Measurements from ENCODE around the gene GNAI1. TPM values are rescaled to one million over a fixed set of nuclear protein-coding genes. Genes with fewer than 3 reads are reported as not detected.

The GNAI1 gene
- total RNA-seq, 1 experiment from 2014 or later = 54.4 TPM

DNA sequence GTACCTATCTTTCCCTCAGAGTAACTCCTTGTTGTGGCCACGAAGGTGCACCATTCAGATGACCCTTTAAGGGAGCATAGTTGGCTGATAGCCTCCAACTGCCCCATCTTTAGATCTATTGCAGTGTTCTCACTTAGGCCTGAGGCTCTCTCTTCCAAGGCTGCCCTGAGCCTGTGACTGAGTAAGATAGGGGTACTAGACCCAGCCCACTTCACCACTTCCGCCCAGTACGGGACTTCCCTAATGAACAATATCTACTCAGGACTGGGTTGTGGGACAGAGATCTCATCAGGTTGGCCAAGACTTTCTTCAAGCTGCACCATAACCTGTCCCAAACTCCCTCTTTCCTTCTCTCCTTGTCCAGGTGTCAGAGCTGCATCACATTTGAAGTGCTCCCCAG, 5.7 kb upstream of the GNAI1 start:
- DNase-seq (ENCODE audit: low read depth) = no peak
- in situ Hi-C loops (cut with HindIII; ENCODE audit: low pct_unique_long_range_greater_than_20kb, low sequenced_read_pairs) = no loop called here

DNA sequence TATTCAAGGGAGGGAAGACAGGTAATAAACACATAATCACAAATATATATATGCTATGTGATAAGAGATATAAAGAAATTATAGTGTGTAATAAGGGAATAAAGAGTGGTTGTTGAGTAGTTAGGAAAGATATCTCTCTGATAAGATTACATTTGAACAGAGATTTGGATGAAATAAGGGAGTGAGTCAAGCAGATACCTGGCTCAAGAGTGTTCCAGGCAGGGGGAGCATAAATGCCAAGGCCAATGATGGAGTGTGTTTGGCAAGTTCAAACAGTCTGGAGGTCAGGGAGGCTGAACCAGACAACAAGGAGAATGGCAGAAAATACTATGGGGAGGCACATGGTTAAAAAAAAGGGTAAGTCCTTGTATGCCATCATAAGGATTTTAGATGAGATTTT, 4.8 kb upstream of the GNAI1 start:
- in situ Hi-C loops (cut with HindIII; ENCODE audit: low pct_unique_long_range_greater_than_20kb, low sequenced_read_pairs) = no loop called here
- no peak for DNase-seq (ENCODE audit: low read depth)

DNA sequence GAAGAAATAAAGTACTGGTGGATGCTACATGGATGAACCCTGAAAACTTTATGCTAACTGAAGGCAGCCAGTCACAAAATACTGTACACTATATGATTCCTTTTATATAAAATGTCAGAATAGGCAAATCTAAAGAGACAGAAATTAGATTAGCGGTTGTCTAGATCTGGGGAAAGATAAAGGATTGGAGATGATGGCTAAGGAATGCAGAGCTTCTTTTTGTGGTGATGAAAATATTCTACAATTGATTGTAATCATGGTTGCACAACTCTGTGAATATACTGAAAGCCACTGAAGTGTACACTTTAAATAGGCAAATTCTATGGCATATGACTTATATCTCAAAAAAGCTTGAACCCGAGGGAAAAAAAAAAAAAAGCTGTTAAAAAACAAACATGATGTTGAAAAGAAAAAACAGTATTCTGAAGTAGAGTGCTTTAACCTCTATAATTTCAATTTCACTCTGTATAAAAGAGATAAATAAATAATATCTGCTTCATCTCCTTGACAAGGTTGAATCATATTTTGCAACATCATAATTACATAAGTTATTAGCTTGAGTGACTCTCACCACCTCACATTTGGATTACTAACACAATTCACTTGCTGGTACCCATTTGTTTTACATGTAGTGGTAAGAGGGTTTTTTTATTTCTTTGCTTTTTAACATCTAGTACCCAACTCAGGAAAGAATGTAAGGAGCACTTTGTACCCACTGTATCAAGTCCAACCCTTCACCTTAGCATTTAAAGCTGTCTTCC, 2.8 kb upstream of the GNAI1 start:
- in situ Hi-C loops (cut with HindIII; ENCODE audit: low pct_unique_long_range_greater_than_20kb, low sequenced_read_pairs) = no loop called here
- no peak for DNase-seq (ENCODE audit: low read depth)

DNA sequence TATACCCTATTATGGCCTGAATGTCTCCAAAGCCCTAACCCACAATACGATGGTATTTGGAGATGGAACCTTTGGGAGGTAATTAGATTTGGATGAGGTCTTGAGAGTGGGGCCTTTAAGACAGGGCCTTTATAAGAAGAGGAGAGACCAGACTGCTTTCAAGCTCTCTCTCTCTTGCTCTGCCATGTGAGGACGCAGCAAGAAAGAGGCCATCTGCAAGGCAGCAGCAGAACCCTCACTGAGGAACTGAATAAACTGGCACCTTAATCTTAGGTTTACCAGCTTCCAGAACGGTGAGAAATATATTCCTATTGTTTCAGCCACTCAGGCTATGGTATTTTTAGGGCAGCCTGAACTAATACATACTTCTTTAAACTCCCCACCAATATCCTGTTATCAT, 2.0 kb upstream of the GNAI1 start:
- no peak for DNase-seq (ENCODE audit: low read depth)
- in situ Hi-C loops (cut with HindIII; ENCODE audit: low pct_unique_long_range_greater_than_20kb, low sequenced_read_pairs) = no loop called here

DNA sequence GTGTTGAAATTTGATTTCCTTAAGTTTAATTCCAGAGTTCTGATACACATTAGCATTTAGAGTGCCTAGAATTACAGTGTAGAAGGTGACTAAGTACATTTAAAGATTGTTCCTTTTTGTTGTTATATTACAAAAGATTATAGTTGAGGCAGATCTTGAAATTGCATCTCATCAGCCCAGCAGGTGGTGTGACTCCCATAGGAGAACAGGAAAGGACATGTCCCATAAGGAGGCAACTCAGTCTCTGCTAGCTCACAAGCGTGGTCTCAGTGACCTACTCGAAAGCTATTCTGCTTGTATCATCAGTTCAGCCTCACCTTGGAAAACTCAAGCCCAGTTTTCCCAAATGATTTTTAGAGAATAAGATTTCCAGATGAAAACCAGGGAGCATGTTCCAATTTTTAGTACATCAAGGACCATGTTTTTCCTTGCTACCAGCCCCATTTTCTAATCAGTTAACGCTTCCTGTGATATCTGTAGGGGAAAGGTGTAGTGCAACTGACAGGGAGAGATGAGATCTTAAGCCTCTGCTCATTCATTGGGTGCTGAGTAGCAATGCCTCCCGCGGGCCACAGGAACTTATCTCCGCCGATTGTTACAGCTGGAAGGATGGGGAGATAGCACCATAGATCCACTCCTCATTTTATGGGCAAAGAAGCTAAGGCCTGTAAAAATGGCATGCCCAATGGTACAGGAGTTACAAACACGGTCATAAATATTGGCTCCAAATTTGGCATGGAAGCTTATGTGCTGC, 1.1 kb upstream of the GNAI1 start:
- DNase-seq (ENCODE audit: low read depth) = peak; percentile 19
- in situ Hi-C loops (cut with HindIII; ENCODE audit: low pct_unique_long_range_greater_than_20kb, low sequenced_read_pairs) = no loop called here

DNA sequence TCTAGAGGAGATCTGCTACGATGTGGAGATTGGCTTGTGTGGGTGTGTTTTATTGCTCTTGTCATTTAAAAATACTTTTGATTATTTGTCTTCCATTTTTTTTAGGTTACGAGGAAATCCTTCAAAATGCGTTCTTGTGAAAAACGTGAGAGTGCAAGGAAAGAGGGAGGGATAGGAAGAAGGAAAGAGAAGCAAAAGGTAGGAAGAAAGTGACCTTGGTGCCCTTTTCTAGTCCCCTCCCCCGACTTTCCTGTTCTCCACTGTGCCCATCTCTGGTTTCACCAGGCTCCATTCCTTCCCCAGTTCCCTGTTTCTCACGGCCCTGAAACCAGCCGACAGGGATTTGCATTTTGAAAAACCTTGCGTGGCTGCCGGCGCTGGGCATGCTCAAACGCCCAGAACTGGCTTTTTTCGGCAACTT, 506 bp upstream of the GNAI1 start:
- DNase-seq (ENCODE audit: low read depth) = no peak
- in situ Hi-C loops (cut with HindIII; ENCODE audit: low pct_unique_long_range_greater_than_20kb, low sequenced_read_pairs) = no loop called here

DNA sequence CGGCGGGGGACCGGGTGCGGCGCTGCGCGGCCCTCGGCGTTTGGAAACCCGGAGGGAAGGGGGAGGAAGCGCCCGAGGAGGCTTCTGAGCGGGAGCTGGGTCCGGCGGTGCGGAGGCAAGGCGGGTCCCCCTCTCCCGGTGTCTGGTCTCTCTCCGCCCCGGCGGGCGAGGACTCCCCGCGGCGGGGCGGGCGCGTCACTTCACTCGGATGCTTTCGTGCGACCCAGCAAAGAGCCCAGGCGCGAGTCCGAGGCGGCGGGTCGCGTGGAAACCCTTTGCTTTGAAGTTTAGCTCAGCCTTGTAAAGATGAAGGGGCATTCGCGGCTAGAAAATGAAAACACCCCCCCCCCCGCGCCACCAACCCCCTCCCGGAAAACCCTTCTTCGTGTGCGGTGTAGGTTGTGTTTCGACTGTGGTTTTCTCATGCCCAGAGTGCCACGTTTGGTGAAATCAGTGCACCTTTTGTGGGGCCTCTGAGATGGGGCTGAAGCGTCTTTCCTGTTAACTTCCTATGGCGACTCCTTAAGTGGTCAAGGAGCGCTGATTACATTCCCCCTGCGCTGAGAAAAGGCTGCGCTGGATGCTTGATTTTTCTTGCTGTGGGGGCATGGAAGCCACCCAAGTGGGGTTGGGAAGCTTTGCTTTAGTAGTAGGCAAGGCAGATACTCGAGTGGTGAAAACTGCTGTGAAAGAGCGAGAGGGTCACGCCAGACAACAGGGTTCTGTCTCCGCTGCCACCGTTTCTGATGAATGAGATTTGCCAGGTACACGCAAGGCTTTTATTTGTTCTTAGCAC, 876 bp downstream of the GNAI1 start:
- DNase-seq (ENCODE audit: low read depth) = peak; percentile 30
- in situ Hi-C loops (cut with HindIII; ENCODE audit: low pct_unique_long_range_greater_than_20kb, low sequenced_read_pairs) = no loop called here

DNA sequence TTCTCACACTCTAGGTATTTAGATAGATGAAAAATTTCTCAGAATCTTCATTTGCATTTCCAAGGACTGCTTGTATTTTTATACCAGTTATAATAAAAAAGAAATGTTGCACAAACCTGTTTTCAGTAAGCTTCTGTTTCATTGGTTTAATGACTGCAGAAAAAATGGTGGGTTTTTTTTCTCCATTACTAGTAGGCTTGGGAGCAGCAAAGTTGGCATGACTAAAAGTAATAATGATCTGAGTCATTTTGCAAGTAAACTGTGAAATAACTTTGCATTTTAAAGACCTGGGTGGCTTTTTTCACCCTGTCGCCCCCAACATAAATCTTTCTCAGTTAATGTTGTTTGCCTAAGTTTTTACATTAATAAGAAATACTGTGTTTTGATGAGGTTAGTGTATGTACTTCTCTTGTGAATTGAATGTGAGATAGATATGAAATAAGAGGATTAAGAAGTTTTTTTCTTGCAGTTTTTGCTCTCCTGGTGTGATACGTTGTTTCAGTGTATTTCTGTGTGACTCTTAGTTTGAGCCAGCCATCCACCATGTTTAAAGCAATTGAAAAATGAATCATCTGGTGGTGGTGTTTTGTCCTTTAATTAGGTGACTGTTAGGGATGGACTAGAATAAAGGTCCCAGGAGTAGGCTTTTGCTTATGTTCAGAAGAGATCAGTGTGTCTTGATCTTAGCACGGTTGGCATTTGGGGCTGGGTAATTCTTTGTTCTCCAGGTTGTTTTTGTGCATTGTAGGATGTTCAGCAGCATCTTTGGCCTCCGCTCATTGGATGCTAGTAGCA, 1.8 kb downstream of the GNAI1 start:
- peak; percentile 27 for DNase-seq (ENCODE audit: low read depth)
- in situ Hi-C loops (cut with HindIII; ENCODE audit: low pct_unique_long_range_greater_than_20kb, low sequenced_read_pairs) = no loop called here

DNA sequence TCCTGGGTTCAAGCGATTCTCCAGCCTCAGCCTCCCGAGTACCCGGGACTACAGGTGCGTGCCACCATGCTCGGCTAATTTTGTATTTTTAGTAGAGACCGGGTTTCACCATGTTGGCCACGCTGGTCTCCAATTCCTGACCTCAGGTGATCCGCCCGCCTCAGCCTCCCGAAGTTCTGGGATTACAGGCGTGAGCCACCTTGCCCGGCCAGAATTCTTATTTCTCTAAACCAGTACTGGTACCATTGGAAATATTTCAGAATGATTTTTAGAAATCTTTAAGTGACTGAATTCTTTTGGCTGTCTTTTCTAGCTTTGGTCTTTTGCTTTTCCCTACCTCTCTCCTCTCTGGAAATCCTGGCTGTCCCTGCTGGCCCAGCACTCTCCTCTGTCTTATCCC, 2.8 kb downstream of the GNAI1 start:
- DNase-seq (ENCODE audit: low read depth) = peak; percentile 3
- in situ Hi-C loops (cut with HindIII; ENCODE audit: low pct_unique_long_range_greater_than_20kb, low sequenced_read_pairs) = no loop called here

DNA sequence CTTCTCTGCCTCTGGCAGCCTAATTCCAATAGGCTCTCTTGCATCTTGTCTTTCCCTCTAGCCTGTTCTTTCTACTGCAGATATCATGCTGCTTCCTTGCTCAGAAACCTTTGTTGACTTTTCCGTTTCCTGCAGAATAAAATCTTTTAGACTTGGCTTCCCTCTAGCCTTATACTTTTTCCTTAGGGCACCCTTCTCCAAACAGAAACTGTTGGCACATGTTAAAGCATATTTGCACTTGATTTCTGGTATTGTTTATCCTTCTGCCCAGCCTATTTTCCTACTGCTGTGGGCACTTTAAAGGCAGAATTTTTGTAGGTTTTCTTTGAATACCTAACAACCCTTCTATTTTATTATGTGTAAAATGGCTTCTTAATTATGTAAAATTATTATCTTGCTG, 4.6 kb downstream of the GNAI1 start:
- in situ Hi-C loops (cut with HindIII; ENCODE audit: low pct_unique_long_range_greater_than_20kb, low sequenced_read_pairs) = no loop called here
- DNase-seq (ENCODE audit: low read depth) = peak; percentile 2

DNA sequence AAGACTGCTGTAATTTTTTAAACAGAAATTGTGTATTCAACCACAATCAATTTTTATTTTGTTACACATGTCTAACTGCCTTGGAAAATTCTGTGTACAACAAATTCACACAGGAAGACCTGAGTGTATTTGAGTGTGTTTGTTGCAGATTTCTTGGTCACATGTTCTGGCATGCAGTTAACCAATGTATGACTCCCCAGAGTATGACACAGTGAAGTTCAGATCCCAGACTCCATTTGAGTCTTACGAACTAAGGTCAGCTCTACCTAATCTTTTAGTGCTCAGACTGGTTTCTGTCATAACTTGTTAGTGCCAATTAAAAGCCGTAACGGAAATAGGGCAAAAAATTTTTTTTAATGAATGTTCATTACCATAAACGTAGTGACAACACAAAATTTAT, 5.8 kb downstream of the GNAI1 start:
- in situ Hi-C loops (cut with HindIII; ENCODE audit: low pct_unique_long_range_greater_than_20kb, low sequenced_read_pairs) = no loop called here
- no peak for DNase-seq (ENCODE audit: low read depth)

DNA sequence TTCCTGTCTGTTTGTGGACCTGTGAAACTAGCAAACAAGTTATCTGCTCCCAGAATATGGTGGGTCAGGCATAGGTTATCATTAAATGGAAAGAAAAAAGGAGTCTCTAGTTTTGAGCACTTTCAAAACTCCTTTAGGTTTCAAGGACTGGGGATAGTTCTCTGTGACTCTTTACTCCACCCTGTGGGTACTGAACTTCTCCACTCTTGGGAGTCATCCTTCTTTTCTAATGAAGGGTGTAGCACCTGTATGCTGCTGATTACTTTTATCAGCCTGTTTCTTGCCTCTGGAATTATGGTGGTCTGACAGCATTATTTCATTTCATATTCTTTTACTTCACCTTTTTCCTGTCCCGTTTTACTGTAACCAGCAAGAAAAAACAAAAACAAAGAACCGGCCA, 6.7 kb downstream of the GNAI1 start:
- no peak for DNase-seq (ENCODE audit: low read depth)
- in situ Hi-C loops (cut with HindIII; ENCODE audit: low pct_unique_long_range_greater_than_20kb, low sequenced_read_pairs) = no loop called here

DNA sequence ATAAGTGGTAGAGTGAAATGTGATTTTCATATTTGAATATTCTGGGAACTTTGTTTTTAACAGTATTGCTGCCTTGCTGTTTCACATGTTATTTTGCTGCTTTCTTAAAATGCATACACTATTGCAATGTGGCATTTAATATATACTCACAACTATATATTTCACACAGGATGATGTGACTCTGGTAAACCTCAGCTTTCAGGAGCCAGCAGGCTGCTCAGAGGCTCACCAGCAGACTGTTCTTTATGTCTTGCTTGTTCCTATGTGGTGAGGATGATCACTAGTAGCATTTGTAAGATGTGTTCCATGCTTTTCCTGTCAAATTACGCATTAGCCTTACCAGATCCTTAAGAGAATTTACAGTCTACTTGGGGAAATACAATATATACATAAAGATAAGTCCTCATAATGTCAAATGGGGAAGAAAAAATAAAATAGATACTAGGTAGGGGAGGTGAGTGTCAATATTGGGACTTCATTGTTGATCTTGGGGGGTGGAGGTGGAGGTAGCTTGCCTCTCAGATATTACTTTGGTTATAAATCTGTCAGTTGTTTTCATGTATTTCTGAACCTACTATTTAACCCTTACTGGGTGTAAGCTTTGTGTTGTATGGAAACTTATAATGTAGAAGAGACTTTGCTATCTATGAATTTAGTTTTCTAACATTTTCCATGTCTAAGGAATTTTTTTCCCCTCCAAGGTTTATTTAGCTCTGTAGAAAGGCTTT, 8.4 kb downstream of the GNAI1 start:
- in situ Hi-C loops (cut with HindIII; ENCODE audit: low pct_unique_long_range_greater_than_20kb, low sequenced_read_pairs) = no loop called here

DNA sequence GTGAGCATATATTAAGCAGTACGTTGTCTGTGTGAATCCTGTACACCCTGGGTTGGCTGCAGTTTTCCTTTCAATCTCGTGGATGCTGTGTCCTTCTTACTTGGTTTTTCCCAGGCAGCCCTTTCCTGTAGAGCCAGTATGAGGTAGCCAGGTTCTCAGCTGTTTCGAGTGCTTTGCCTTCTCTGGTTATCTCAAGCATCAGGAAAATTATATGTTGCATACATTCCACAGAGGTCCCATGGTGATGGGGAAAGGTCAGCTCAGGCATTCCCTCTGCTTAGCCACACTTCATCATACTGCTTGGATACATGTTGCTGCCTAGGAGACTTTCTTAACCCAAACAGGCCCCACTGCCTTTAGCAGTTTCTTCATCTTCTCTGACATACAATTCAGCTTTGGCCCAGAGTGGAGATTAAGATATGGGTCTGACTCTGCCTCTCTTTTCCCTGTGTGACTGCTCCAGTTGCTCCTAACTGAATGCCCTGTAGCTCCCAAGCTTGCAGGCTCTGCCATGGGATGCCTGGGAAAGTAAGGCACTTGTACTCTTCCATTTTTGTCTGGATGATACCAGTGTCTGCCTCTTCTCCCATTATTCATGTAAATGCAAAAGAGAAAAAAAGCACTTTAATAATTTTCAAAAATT, 11.3 kb downstream of the GNAI1 start:
- peak; percentile 14 for DNase-seq (ENCODE audit: low read depth)
- in situ Hi-C loops (cut with HindIII; ENCODE audit: low pct_unique_long_range_greater_than_20kb, low sequenced_read_pairs) = no loop called here

More for the DNA sequence above, 8.4 kb downstream of the GNAI1 start:
- DNase-seq (ENCODE audit: low read depth) = no peak

DNA sequence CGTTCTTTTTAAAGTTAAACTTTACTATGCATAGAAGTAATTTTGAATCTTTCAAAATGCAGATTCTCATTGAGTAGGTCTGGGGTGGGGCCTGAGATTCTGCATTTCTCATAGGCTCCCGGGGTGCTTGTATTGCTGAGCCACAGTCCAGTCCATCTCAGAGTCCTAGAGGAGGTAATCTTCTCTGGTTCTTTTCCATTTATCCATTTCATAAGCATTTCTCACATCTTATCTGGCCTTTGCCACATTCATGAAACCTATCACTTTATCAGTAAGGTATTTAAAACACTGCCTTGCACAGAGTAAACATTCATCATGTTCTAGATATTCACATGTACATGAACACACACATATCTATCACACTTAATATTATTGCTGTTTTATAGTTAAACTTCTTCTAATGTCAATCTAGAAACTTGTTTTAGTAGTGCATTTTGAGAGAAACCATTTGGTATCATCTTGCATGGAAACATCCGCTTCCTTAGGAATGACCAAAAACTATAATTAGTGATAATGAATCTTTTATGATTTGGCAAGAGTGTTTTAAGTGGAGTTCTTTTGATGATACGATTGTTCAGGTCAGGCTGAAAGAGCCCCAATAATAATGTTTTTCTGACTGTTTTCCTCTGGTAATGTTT, 12.0 kb downstream of the GNAI1 start:
- in situ Hi-C loops (cut with HindIII; ENCODE audit: low pct_unique_long_range_greater_than_20kb, low sequenced_read_pairs) = no loop called here

DNA sequence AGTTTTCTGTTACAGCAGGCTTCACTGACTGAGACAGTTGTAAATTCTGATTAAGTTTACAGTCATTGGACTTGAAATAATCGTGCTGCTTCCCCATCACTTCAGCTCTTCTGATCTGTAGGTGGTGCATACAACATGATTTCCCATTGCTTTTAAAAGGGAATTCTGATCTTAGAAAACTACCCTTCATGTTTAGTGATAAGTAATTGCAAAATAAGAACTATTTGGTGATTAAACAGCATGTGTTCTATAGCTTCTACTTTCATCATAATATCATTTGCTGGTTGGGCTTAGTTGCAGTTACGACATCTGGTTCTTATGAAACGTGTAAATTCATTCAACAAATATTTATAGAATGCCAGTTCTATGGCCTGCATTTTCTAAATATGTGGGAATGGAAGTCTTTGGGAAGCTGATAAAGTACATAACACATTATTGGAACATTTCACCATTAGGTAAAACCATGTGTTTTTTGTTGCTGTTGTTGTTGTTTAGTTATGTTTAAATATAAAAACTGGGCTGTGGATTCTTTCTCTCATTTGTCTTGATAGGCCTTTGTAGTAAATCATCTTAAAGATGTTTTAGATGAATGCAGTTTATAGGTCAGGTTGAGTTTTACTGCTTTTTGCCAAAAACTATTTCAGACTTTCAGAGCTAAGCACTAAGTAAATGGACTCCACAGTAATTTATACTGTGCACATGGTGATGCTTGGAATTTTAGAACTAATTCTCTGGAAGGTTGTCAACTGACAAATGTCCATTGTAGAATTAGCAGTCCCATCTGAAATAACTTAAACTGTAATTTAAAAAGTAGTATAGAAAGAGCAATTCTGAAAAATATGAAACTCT, 13.1 kb downstream of the GNAI1 start:
- in situ Hi-C loops (cut with HindIII; ENCODE audit: low pct_unique_long_range_greater_than_20kb, low sequenced_read_pairs) = no loop called here

More for the DNA sequence above, 12.0 kb downstream of the GNAI1 start:
- DNase-seq (ENCODE audit: low read depth) = no peak

More for the DNA sequence above, 13.1 kb downstream of the GNAI1 start:
- no peak for DNase-seq (ENCODE audit: low read depth)

Measured in Caki2 (cell line).